Activated CD4-positive, alpha-beta T cell treated with anti-CD3 and anti-CD28 coated beads, Interleukin-2, amount 50 U/mL, for 16 hours (primary cell): ENCODE data around the gene PLA2G2D.
"Not testable (repeated sequence)": the region's sequence is repeated elsewhere in the genome, so short reads cannot be mapped to it uniquely, and the experiment has no call there.

Experiments
- DNase-seq: peaks from one replicate; pipeline ENCODE4 v3.0.0-alpha.2; 2020

The PLA2G2D gene

DNA sequence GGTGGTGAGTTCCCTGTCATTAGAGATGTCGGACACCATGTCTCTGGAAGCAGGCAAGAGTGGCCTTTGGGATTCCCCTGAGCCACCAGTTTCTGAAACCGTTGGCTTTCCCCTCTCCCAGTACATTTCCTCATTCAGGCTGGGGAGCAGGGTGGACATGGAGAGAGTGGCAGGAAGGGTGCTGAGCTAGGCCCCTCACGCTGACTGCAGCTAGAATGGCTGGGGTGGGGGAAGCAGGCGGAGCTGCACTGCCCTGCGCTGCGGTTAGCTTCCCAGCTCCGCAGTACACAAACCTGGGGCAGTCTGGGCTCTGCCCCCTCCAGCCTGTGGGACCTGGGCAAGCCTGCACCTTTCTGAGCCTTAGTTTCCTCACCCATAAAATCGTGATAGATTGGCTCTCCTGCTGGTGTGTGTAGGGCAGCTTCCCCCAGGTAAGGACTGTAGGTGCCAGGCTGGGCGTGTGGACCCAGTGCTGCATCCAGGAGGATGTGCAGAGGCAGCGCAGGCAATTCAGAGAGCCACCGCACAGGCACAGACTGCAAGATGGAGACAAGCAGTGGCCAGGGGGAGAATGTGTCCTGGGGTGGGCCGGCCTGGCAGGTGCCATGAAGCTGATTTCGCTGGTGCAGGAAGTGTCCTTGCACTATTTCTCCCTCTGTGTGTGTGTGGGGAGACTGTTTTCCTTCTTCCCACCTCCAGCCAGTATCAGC, 22.8 kb upstream of the PLA2G2D start:
- no peak for DNase-seq

DNA sequence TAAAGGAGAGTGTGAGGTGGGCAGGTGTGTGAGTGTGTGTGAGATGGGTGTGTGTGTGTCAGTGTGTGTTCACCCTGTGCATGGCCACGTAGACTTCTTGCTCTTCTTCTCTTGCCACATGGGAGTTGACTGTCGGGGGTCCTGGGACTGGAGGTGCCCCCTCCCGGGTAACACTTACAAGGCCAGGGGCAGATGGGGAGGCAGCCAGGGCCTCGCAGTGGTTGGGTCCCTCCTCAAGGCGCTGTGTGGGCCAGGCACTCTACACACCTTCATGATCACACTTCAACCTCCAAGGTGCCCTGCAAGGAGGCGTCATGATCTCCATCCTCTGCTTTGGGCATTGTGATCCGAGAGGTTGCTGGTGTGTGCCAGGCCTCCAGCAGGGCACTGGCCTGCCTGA, 22.1 kb upstream of the PLA2G2D start:
- no peak for DNase-seq

DNA sequence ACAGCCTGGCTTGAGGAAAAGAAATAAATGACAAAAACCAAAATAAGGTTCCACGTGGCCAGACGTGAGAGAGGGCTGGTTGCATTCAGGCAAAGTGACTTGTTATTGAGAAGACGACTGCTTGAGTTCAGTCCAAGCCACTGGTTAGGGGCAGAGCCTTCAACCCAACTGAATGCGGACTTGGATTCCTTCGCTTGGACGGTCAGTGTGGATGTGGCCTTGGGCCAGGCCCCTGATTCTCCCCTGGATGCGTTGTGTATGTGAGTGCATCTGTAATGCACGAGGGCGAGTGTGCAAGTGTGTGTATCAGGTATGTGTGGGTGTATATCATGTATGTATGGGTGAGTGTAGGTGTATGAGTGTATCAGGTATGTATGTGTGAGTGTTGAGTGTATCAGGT, 21.7 kb upstream of the PLA2G2D start:
- no peak for DNase-seq

DNA sequence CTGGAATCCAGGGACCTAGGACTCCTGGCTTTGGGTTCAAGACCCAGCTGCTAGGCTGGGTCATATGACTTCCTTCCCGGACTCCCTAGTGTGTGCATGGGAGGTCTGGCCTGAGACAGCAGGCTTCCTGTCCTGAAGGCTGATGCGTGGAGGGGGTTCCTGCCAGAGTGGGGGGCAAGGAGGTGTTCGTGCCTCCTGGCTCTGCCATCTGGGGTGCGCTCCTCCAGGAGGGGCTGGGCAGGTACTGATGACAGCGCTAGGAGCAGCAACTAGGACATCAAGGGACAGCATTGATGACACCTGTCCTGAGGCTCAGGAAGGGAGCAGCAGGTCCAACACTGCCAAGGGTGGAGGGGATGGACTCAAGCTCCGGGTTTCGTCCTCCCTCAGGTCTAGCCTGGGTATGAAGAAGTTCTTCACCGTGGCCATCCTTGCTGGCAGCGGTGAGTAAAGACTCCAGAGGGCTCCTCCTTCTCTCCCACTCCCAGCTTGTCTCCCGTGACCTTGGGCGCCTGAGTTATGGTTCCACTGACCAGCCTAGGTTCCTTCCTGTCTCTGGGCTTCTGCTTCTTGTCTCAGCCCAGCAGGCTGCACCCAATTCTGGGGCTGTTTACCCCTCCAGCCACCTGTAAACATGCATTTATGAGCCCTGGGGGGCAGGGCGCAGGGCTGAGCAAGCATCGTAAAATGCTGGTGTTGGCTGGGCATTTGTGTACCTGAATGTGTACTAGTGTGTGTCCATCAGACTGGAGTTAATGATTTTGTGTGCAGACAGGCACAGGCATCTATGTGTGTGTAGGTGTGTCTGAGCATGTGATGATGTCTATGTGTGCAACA, 20.7 kb upstream of the PLA2G2D start:
- DNase-seq = no peak

DNA sequence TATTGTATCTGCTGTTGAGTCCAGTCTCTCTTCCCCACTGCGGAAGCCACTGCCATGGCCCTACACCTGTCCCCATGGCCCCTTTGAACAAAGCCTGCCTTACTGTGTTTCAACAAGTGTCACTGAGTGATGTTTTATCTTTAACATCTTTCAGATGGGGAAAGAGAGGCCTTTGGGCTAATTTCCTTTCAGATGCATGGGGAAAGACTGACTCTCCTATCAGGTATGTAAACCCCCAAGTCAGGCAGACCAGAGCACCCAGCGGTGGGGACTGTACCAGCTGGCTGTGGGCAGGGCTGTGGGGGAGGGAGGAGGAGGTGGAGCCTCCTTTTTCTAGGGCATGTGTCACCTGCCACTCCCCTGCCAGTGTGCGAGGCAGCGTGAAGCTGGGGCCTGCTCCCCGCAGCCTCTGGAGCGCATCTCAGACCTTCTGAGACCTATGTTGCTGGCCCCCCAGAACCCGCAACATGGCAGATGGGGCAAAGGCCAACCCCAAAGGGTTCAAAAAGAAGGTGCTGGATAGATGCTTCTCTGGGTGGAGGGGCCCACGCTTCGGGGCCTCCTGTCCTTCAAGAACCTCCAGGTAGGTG, 19.7 kb upstream of the PLA2G2D start, which contains the start of gene PLA2G2F:
TSS of gene PLA2G2F (plus strand) at position 363 of the 590 bp plus-strand sequence. CDS start at position 468, 105 bp downstream.
- no peak for DNase-seq

DNA sequence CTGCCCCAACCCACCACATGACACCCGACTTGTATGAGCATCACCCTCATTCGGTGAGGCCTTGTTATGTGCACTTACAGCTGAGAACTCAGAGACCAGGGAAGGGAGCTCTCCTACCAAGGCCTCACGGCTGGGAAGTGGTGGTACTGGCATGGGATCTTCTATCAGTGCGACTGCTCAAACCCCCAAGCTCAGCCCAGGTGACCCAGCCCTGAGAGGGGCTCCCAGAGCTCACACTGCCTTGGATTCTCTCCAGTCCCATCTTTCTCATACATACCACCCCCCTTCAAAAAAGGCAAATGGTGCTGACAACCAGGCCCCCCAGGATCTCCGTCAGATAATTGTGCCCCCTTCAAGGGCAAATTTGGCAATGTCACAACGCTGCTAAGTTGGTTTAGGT, 19.0 kb upstream of the PLA2G2D start:
- no peak for DNase-seq

DNA sequence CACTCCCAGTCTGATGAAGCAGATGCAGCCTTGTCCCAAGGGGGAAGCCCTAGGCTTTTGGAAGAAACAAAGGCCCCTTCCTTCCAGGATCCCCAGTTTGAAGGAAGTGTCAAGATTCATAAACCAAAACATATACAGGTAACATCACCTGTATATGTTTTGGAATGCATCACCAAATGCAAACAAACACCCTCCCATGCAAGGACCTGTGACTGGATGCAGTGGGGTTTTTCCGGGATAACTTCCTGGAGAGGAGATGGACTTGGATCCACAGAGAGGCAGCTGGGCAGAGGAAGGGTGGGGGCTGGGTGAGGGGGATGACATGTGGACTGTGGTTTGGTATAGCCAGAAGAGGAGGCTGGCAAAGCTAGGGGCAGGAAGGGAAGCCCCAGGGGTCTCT, 18.3 kb upstream of the PLA2G2D start:
- no peak for DNase-seq

DNA sequence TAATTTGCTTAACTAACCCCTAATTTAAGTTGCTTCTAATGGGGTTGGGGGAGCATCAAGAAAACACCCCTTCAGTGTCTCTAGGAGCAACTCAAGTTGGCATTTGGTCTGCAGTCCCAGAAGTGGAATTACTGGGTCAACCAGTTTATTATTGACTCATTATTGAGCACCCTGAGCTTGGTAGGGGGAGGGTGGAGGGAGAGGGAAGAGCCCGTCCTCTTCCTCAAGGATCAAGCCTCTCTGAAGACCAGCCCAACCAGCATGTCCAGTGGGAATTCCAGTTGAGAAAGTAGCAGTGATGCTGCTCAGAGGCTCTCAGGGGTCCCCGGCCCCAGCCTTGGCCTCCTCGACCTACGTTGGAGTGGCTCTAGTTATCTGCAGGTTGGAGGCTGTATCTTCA, 17.7 kb upstream of the PLA2G2D start:
- DNase-seq = no peak

DNA sequence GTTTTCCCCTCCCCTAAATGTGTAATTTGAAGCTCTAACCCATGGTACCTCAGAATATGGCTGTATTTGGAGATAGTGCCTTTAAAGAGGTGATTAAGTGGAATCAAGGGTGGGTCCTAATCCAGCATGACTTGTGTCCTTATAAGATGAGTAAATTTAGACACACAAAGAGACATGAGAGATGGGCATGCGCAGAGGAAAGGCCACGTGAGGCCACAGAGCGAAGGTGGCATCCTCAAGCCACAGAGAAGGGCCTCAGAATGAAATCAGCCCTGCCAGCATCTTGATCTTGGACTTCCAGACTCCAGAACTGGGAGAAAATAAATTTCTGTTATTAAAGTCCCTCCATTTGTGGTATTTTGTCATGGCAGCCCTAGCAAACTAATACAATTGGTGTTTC, 16.9 kb upstream of the PLA2G2D start:
- no peak for DNase-seq

DNA sequence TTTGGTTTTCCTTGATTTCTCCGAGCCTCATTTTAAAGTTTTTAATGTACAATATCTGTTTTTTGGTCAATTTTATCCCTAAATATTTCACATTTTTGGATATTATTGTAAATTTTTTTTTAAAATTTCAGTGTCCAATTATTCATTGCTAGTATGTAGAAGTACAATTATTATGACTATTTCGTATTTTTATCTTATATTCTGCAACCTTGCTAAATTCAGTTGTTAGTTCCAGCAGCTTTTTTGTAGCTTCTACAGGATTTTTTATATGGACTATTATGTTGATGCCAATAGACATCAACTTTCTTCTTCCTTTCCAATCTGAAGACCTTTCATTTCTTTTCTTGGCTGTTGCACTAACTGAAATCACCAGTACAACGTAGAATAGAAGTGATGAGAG, 15.7 kb upstream of the PLA2G2D start:
- DNase-seq = no peak

DNA sequence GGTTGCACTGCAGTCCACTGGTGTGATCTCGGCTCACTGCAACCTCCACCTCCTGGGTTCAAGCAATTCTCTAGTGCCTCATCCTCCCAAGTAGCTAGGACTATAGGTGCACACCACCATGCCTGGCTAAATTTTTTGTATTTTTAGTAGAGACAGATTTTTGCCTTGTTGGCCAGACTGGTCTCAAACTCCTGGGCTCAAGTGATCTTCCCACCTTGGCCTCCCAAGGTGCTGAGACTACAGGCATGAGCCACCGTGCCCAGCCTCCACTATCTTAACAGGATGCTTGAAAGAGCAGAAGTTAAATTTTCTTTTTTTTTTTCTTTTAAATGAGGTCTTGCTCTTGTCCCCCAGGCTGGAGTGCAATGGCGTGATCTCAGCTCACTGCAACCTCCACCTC, 11.2 kb upstream of the PLA2G2D start:
- DNase-seq = not testable (repeated sequence)

DNA sequence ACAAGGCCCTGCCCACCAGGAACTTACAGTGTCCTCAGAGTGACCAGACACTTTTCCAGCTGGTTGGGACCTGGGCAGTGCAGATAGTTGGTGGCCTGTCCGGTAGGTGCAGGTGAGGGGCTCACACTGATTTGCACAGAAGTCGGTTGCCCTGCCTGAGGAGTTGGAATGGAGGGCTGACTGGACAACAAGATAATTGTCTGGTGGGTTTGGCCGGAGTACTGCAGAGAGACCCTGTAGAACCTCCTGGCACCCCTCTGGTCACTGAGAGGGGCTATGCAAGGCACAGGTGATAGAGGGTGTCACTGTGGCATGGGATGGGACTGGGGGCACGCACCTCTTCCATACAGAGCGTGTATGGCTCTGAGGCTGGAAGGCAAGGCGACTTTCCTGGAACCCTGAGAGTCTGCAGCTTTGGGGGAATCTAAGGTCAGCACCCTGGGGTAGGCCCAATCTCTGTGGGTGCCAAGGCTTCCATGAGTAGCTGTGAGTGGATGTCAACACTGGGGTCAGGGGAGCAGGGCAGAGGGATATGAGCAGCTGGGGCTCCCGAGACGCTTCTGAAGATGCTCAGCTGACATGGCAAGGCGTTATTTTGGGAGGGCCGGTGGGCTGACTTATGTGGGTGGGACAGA, 7.6 kb upstream of the PLA2G2D start:
- DNase-seq = no peak

DNA sequence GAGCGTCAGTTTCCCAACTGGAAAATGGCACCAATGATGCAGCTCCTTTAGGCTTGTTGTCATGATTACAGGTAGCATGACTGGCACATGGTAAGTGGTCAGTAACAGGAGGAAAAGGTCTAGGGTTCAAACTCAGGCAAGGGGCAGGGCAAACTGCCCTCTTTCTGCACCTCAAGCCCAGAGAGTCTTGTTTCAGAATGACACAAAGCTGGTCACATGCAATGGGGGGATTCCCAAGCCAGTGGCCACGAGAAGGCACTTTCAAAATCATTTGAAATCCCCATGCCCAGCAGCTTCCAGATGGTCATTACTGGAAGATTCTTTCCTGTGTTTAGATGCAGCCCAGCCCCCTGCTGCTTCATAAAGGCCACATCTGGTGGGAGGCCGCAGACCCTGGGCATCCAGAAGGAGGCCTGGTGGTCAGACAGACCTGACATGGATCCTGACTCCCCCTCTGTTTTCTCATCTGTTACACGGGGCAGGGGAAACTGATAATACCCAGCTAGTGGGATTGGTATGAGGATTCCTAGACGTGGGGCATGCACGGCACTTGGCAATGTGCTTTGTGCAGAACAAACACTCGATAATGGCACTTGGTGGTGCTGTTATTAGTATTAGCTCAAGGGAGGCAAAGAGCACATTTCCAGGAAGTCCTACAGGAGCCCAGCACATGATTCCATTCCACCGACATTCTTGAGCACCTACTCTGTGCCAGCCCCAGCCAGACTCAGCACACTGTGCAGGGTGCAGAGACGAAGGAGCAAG, 6.9 kb upstream of the PLA2G2D start:
- DNase-seq = peak; percentile 30

DNA sequence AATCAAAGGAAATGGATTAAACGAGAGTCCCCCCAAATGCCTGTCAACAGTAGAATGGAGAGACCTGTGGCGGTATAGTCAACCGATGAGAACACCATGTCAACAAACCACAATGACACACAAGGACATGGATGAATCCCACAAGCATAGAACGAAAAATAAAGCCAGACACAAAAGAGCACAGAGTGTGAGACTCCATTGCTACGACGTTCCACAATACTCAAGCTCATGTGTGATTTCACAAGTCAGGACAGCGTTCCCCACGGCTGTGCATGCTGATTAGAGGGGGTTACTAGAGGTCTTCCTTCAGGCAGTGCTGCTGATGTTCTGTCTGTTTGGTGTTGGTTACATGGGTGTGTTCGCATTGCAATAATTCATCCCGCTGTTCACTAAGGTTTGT, 5.8 kb upstream of the PLA2G2D start:
- DNase-seq = no peak

DNA sequence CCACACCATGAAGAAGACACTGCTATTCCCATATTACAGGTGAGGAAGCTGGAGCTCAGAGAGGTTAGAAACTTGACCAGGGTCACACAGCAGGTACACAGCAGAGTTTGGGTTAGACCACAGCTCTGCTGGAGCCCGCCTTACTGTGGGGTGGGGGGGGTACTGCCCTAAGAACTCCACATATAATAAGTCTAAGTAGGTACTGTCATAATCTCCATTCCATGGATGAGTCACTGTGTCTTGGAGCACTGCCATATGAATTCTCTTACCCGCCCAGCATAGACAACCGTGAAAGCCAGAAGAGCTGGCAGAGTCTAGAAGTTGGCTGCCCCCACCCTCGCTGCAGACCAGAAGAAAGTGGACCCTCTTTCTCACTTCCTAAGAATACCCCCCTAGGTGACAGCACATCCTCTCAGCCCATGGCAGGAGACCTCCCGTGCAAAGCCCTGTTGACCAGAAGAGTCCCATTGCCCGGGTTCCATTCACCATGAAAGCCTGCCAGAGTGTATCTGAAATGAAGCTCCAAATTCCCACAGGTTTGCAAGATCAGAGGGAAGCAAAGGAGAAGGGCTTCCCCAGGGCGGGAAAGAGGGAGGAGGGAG, 5.2 kb upstream of the PLA2G2D start:
- DNase-seq = peak; percentile 37

DNA sequence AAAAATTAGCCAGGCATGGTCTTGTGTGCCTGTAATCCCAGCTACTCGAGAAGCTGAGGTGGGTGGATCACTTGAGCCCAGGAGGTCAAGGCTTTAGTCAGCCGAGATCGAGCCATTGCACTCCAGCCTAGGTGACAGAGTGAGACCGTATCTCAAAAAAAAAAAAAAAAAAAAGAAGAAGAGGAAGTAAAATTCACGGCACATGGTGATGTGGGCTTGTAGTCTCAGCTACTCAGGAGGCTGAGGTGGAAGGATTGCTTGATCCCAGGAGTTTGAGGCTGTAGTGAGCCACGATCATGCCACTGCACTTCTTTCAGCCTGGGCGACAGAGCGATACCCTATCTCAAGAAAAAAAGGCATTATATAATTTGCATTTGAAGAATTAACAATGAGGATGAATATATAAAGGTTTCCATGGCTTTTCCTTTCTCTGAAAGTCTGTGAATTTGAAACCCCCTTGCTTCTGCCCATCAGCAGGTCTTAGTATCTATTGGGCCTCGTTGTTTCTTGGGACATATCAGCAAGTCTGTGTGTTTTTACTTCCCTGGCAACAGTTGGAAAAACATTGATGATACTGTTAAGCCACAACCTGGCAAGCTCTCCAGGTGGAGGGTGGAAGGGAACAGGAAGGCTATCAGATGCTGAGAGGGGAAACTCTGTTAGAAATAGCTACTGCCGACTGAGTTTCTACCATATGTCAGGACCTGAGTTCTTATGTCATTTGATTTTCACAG, 4.6 kb upstream of the PLA2G2D start:
- no peak for DNase-seq

DNA sequence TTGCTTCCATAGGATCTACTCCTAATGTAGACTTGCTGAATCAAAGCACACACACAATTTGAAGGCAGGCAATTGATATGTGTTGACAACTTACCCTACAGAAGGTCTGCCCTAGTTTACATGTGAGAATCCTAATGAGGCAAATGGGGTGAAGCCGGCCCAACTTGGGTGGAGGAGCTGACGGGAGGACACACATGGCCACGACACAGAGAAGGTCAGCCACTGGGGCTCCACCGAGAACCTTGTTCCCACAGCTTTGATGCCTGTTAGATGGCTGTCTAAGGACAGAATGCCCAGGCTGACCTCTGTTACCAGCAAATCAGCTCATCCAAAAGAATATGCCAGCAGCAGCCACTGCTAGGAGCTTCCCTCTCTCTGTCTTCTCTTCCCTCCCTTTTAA, 1.5 kb upstream of the PLA2G2D start:
- DNase-seq = no peak

DNA sequence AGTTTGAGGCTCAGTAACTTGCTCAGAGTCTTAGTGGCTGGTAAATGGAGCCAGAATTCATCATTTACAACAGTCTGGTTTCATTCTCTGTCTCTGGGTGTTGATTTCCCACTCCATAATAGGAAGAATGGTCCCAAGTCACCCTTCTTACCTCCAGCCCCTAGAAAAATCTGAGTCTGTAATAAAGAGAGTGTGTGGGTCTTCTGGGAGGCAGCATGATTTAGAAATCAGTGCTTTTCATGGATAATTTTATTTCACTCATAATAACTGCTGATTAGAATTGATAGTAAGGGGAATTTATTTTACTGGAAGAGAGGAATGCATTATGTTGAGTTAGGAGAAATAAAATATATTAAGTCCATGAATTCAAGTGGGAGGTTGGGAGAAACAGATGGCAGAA, 2.1 kb downstream of the PLA2G2D start:
- DNase-seq = no peak

DNA sequence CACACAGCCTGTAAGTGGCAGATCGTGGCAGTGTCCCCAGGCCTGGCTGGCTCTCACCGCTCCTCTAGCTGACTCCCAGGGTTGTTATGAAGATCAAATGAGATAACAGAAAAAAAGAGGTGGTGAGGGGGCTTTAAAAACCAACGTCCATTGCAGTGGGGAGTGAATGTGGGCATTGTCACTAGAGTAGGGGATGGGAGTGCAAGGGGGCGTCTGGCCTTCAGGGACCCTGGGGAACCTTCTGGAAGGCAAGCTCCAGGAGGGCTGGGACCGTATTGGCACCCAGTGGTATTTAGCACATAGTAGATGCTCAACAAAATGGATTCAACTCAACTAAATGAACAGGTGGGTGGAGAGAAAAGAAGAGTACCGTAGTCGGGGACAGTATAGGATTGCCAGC, 3.4 kb downstream of the PLA2G2D start:
- DNase-seq = no peak

DNA sequence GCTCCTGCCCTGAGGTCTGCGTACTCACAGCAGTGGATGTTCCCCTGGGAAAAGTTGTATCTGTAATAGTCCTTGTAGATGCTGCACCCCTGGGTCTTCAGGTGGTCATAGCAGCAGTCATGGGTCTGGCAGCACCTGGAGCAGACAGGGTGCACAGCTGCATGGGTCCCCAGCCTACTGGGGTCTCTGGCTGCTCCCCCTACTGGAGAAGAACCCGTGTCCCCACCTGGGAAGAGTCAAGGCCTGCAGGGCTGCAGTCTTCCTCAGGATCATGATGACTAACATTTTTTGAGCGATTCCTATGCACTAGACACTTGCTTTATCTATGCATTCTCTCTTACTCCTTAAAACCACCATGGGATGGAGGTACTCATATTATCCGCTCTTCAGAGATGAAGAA, 3.9 kb downstream of the PLA2G2D start:
- no peak for DNase-seq

DNA sequence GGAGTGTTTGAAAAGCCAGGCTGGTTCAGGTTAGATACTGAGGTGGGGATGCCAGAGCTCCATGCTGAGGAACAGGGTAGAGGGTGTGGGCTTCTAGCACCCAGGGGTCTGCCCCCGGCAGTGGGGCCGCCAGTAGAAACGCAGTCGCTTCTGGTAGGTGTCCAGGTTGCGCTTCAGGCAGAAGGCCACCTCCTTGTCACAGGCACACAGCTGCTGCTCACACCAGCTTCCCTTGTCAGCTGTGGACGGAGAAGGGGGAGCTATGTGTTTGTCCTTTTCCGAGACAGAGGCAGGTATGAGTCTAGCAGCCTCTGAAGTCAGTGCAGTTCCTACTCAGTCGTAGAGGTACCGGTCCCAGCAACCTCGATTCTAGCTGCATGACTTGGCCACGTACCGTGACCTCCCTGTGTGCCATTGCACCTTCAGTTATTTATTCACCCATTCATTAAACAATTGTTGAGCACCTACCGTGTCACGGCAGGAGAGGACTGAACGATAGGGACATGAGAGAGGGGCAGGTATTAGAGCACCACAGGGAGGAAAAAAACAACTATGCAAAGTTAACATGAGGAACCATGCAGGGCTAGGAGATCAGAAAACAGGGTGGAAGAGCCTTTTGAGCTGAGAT, 5.2 kb downstream of the PLA2G2D start:
- DNase-seq = no peak
